DOHH2 (cell line): ENCODE data around the gene SULT4A1.

ENCODE experiments used
- H3F3A ChIP-seq: fragments of 200-600 bp; sonication (generic), shearing (Covaris generic); 2 replicates; pipeline ENCODE4 v1.6.0; 2016; ENCODE audit warnings: antibody characterized with exemption, mild to moderate bottlenecking; ENCODE audit not compliant: control insufficient read depth, insufficient read depth
- H3K27ac ChIP-seq: fragments of 200-600 bp; sonication (generic); 2 replicates; pipeline ENCODE4 v1.5.1; 2014; ENCODE audit warnings: low read depth, mild to moderate bottlenecking, low read length, moderate library complexity
- H3K27me3 ChIP-seq: fragments of 200-600 bp; sonication (generic); 2 replicates; pipeline ENCODE4 v1.6.1; 2014; ENCODE audit warnings: mild to moderate bottlenecking, low read length, mixed read lengths; ENCODE audit not compliant: control insufficient read depth
- H3K36me3 ChIP-seq: fragments of 200-600 bp; sonication (generic); 2 replicates; pipeline ENCODE4 v1.6.1; 2014; ENCODE audit warnings: mild to moderate bottlenecking, low read length, moderate library complexity, mixed read lengths; ENCODE audit not compliant: control insufficient read depth
- H3K4me1 ChIP-seq: fragments of 200-600 bp; sonication (generic); 2 replicates; pipeline ENCODE4 v1.6.1; 2014; ENCODE audit warnings: mild to moderate bottlenecking, low read length, mixed read lengths; ENCODE audit not compliant: control insufficient read depth
- H3K4me2 ChIP-seq: fragments of 200-600 bp; sonication (generic); 2 replicates; pipeline ENCODE4 v1.6.0; 2014; ENCODE audit warnings: mild to moderate bottlenecking, low read length, moderate library complexity
- H3K4me3 ChIP-seq: fragments of 200-600 bp; sonication (generic); 2 replicates; pipeline ENCODE4 v1.5.1; 2014; ENCODE audit warnings: mild to moderate bottlenecking, low read length, mixed read lengths
- H3K79me2 ChIP-seq: fragments of 200-600 bp; sonication (generic); 2 replicates; pipeline ENCODE4 v1.6.1; 2014; ENCODE audit warnings: mild to moderate bottlenecking, low read length, mixed read lengths; ENCODE audit not compliant: control insufficient read depth
- H3K9me2 ChIP-seq: fragments of 200-600 bp; sonication (generic); replicated peaks from 2 replicates; pipeline ENCODE4 v1.6.1; 2014; ENCODE audit warnings: mild to moderate bottlenecking, low read length, mixed read lengths; ENCODE audit not compliant: control insufficient read depth
- H3K9me3 ChIP-seq: fragments of 200-600 bp; sonication (generic); 2 replicates; pipeline ENCODE4 v1.6.1; 2014; ENCODE audit warnings: antibody characterized with exemption, low read length, mixed read lengths; ENCODE audit not compliant: control insufficient read depth, insufficient read depth
- H4K20me1 ChIP-seq: fragments of 200-600 bp; sonication (generic); 2 replicates; pipeline ENCODE4 v1.6.0; 2014; ENCODE audit warnings: low read depth, mild to moderate bottlenecking, antibody characterized with exemption, low read length, moderate library complexity; ENCODE audit not compliant: control insufficient read depth, insufficient read depth
- EZH2phosphoT487 ChIP-seq: fragments of 200-600 bp; sonication (generic); IDR thresholded peaks from 2 replicates; pipeline ENCODE4 v1.6.1; 2017; ENCODE audit warnings: borderline replicate concordance, mild to moderate bottlenecking, antibody characterized with exemption, low read length, moderate library complexity, mixed read lengths
- TF ChIP-seq, protein P1 (sequence below): fragments of 200-600 bp; sonication (generic); IDR thresholded peaks from one replicate; pipeline ENCODE4 v1.5.1; 2014; ENCODE audit warnings: antibody characterized with exemption, mild to moderate bottlenecking, low read depth, low read length; ENCODE audit not compliant: poor library complexity, severe bottlenecking

SULT4A1 gene

DNA sequence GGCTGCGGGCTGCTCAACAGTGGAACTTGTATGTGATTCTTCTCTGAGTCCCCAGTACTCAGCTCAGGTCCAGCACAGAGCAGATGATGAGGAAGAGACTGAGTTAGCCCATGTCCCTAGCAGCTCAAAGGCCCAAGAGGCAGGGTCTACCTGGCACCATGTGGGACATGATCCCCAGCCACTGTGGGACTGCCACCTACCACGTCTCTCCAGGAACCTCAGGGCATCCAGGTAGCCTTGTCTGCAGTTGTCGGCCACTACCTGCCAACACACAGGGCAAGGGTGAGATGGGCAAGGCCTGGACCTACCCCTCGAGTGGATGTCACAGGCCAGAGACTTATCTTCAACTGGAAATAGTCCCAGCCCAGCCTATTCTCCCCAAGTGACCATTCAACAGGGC, 25.1 kb upstream of the SULT4A1 start:
- no peak overlapping the region for H3K27ac ChIP-seq
- no peaks in the 10 kb centered on the region for H3K9me2 ChIP-seq
- TF ChIP-seq, protein P1, sequence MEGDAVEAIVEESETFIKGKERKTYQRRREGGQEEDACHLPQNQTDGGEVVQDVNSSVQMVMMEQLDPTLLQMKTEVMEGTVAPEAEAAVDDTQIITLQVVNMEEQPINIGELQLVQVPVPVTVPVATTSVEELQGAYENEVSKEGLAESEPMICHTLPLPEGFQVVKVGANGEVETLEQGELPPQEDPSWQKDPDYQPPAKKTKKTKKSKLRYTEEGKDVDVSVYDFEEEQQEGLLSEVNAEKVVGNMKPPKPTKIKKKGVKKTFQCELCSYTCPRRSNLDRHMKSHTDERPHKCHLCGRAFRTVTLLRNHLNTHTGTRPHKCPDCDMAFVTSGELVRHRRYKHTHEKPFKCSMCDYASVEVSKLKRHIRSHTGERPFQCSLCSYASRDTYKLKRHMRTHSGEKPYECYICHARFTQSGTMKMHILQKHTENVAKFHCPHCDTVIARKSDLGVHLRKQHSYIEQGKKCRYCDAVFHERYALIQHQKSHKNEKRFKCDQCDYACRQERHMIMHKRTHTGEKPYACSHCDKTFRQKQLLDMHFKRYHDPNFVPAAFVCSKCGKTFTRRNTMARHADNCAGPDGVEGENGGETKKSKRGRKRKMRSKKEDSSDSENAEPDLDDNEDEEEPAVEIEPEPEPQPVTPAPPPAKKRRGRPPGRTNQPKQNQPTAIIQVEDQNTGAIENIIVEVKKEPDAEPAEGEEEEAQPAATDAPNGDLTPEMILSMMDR = no peak
- TF ChIP-seq EZH2phosphoT487 = no peak
- peaks cover 8% of the 10 kb centered on the region for H3K4me1 ChIP-seq
- H3K79me2 ChIP-seq = no peaks in the 10 kb centered on the region
- no peaks in the 10 kb centered on the region for H3K9me3 ChIP-seq
- H3K36me3 ChIP-seq = no peaks in the 10 kb centered on the region
- H3K27me3 ChIP-seq = peaks cover 7% of the 10 kb centered on the region
- H3F3A ChIP-seq = no peaks in the 10 kb centered on the region
- no peak overlapping the region for H3K4me2 ChIP-seq
- no peak overlapping the region for H3K4me3 ChIP-seq
- no peaks in the 10 kb centered on the region for H4K20me1 ChIP-seq

DNA sequence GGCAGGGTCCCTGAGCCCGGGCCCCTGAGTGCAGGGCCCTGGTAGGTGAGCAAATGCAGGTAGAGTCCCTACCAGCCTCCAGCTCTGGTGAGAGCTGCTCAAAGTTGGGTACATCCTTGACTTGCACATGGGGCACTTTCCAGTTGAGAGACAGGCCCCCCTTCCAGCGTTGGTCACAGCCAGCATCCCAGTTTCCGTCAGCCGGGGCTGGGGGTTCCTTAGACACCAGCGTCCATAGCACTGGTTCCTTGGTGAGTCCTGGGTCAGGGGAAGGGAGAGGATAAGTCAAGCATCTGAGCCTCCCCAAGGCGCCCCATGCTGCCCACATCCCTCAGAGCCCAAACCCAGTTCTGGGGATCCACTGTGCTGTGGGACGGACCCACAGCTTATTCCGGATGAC, 23.9 kb upstream of the SULT4A1 start:
- Histone ChIP-seq H4K20me1 (no peaks in the 10 kb centered on the region), H3K4me3 (no peak overlapping the region), H3K4me2 (no peak overlapping the region), H3K9me2 (no peaks in the 10 kb centered on the region), H3K36me3 (no peaks in the 10 kb centered on the region), H3K27me3 (no peaks in the 10 kb centered on the region), H3K9me3 (no peaks in the 10 kb centered on the region), H3K4me1 (peaks cover 8% of the 10 kb centered on the region), H3F3A (no peaks in the 10 kb centered on the region), H3K27ac (no peak overlapping the region), H3K79me2 (no peaks in the 10 kb centered on the region)
- TF ChIP-seq, protein P1 = no peak
- TF ChIP-seq EZH2phosphoT487 = no peak

DNA sequence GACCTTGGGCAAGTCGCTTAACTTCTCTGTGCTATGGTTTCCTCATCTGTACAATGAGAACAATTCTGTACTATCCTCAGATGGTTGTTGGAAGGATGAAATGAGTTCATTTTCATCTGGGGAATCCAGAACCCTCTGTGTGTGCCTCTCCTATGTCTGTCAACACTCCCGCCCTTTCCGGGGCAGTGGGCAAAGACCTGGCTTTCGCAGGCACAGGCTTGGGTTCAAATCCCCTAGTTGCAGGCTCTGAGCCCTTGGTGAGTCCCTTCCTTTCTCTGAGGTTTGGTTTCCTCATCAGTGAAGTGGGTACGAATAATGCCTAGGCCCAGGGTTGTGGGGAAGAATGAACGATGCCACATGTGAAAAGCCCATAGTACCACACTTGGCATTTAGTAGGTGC, 23.5 kb upstream of the SULT4A1 start:
- no peak overlapping the region for H3K27ac ChIP-seq
- no peaks in the 10 kb centered on the region for H4K20me1 ChIP-seq
- no peaks in the 10 kb centered on the region for H3K36me3 ChIP-seq
- no peak overlapping the region for H3K4me2 ChIP-seq
- no peaks in the 10 kb centered on the region for H3F3A ChIP-seq
- no peaks in the 10 kb centered on the region for H3K27me3 ChIP-seq
- no peaks in the 10 kb centered on the region for H3K9me3 ChIP-seq
- H3K4me3 ChIP-seq = no peak overlapping the region
- no peaks in the 10 kb centered on the region for H3K9me2 ChIP-seq
- H3K4me1 ChIP-seq = peaks cover 8% of the 10 kb centered on the region
- H3K79me2 ChIP-seq = no peaks in the 10 kb centered on the region
- TF ChIP-seq EZH2phosphoT487 = no peak
- TF ChIP-seq, protein P1 = no peak

DNA sequence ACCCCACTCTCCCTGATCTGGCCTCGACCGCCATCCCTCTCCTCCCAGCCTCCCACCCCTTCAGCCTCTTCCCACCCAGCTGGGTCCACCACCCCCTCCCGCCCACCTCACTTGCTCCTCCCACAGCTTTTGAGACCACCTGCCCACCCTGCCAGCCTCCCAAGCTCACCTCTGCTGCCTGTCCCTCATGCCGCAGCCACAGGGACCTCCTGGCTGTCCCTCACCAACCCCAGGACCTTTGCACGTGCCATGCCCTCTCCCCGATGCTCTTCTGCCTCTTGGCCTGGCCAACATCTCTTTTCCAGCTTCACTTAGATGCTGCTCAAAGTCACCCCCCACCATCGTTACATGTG, 23.0 kb upstream of the SULT4A1 start:
- H3K27ac ChIP-seq = no peak overlapping the region
- H3F3A ChIP-seq = no peaks in the 10 kb centered on the region
- H3K9me3 ChIP-seq = no peaks in the 10 kb centered on the region
- no peaks in the 10 kb centered on the region for H4K20me1 ChIP-seq
- no peak overlapping the region for H3K4me2 ChIP-seq
- TF ChIP-seq, protein P1 = no peak
- no peak for TF ChIP-seq EZH2phosphoT487
- H3K27me3 ChIP-seq = no peaks in the 10 kb centered on the region
- H3K9me2 ChIP-seq = no peaks in the 10 kb centered on the region
- H3K4me1 ChIP-seq = peaks cover 8% of the 10 kb centered on the region
- H3K36me3 ChIP-seq = no peaks in the 10 kb centered on the region
- no peaks in the 10 kb centered on the region for H3K79me2 ChIP-seq
- no peak overlapping the region for H3K4me3 ChIP-seq
